ENCODE measurements around the gene SCN5A. TPM values are rescaled to one million over a fixed set of nuclear protein-coding genes. Genes with fewer than 3 reads are reported as not detected.

The SCN5A gene
- total RNA-seq, 2 experiments from 2014 or later: not detected

DNA sequence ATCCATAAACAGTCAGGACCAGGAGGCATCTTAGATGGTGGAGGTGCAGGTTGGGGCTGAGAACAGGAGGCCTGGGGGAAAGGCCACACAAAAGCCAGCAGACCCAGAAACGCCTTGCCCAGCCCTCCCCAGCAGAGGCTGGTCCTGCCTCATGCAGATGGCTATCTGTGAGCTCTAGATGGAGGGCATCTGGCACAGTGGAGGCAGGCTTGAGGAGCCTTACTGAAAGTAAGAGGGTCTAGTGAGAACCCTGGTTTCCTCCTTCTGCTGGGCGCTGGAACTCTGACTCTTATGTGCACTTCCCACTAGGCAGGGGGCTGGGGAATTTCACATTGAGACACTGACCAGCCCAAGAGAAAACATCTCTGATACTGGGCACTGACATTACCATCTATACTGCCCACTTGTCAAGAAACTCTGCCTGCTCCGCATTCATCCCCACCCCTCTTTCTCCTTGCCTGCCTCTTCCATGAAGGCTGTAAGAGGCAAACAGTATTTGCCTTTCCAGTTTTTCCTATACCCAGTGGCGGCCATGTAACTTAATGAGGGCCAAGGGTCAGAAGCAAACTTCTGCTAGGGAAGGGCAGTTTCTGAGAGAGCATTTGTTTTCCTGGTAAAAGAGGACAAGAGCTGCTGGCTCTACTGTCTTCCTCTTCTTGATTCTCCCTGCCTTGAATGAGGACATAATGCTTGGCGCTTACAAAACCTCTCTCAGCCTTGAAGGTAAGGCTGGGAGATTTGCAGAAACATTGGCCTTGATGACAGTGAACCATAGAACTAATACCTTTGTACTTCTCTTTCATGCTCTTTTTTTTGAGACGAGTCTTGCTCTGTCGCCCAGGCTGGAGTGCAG lies 4.4 kb upstream of the SCN5A start:
- no peak for DNase-seq
- no peaks in the 10 kb centered on the region for H3K9me3 Mint-ChIP-seq
- POLR2A ChIA-PET: no interaction called here
- no peak overlapping the region for H3K27ac Mint-ChIP-seq
- H3K27me3 Mint-ChIP-seq: peaks cover 28% of the 10 kb centered on the region
- no peaks in the 10 kb centered on the region for H3K36me3 Mint-ChIP-seq (ENCODE audit: low read depth)
- CTCF ChIA-PET: interaction anchor here (1.4 kb wide), 1 partner anchor 132 kb away, joined by 5 read pairs; no protein-coding TSS in a partner anchor
- peaks cover 2% of the 10 kb centered on the region for H3K4me1 Mint-ChIP-seq
- H3K4me3 Mint-ChIP-seq: no peak overlapping the region

DNA sequence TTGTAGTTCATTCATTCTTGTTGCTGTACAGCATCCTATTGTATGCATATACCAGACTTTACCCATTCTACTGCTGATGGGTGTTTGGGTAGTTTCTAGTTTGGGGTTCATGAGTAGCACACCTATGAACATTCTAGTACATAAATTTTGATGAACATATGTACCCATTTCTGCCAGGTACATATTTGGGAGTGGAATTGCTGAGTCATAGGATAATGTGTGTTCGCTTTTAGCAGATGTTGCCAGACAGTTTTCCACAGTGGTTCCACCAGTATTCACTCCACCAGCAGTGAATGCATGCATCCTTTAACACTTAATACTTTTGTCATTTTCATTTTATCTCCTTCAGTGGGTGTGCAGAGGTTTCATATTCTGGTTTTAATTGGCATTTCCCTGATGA lies 3.4 kb upstream of the SCN5A start:
- H3K36me3 Mint-ChIP-seq (ENCODE audit: low read depth): no peaks in the 10 kb centered on the region
- H3K9me3 Mint-ChIP-seq: no peaks in the 10 kb centered on the region

DNA sequence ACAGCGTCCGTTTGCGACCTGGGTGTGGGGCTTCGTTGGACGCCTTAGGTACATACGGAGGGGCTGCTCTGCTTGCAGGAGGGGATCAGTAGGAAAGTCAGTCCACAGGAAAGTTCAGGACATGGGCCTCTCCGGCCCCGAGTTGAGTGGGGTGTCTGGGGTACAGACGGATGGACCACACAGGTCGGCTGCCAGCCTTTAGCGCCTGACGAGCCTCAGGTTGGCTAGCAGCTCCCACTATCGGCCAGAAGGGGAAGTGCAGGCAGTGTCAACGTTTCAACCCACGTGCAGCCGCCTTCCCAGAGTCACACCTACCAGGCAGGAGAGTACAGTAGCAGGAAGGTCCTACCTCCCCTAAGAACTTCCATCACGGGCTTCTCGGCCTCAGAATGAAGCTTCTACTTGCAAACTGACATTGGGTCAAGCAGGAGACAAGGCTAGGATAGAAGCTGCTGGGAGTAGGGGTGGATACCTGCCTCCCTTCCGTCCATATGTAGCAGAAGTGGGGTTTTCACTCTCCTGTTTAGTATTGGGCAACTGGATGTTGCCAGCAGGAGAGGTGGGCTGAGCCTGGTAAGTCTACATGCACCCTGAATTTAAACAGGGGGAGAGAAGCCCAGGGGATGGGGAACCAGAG lies 1.8 kb upstream of the SCN5A start:
- H3K36me3 Mint-ChIP-seq (ENCODE audit: low read depth): no peaks in the 10 kb centered on the region
- DNase-seq: peak; percentile 78
- H3K27me3 Mint-ChIP-seq: peaks cover 14% of the 10 kb centered on the region
- peaks cover 6% of the 10 kb centered on the region for H3K4me1 Mint-ChIP-seq
- ChIA-PET CTCF (interaction anchor here (0.6 to 2.6 kb wide), 9 partner anchors 11 to 158 kb away, joined by 3 to 15 read pairs (median 3); partner anchors contain the start of gene EXOG), POLR2A (no interaction called here)
- no peak overlapping the region for H3K4me3 Mint-ChIP-seq
- H3K27ac Mint-ChIP-seq: peak overlapping the region; percentile 36
- H3K9me3 Mint-ChIP-seq: no peaks in the 10 kb centered on the region

More for the DNA sequence above, 3.4 kb upstream of the SCN5A start:
- Mint-ChIP-seq H3K4me3 (no peak overlapping the region), H3K4me1 (peaks cover 6% of the 10 kb centered on the region), H3K27ac (no peak overlapping the region), H3K27me3 (peaks cover 28% of the 10 kb centered on the region)
- CTCF ChIA-PET: interaction anchor here (1.2 to 2.6 kb wide), 3 partner anchors 9 to 132 kb away, joined by 3 to 15 read pairs (median 5); no protein-coding TSS in a partner anchor
- POLR2A ChIA-PET: no interaction called here
- DNase-seq: no peak

DNA sequence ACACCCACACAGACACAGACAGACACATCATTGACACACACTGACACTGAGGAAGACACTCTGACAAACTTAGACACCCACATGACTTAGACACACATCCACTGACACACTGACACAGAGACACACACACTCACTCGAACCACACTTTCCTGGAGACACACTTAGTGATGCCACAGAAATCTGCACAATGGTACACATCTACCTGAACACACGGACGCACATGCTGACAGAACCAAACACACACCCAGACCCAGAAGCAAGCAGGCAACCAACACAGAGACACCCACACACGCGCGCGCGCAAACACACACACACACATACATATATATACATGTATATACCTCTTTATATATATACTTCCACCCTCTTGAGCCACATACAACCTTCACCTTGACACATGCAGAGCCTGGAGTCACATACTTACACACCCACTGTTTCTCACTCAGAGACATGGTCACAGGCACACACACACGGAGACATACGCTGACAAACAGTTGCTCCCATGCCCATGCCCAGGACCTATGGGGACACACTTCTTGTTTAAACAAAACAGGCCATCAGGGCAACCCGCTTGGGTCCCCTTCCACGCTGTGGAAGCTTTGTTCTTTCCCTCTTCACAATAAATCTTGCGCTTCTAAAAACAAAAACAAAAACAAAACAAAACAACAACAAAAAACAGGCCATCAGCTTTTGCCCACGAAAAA lies 913 bp upstream of the SCN5A start:
- no peak for DNase-seq
- H3K9me3 Mint-ChIP-seq: no peaks in the 10 kb centered on the region
- H3K4me3 Mint-ChIP-seq: no peak overlapping the region
- peaks cover 4% of the 10 kb centered on the region for H3K4me1 Mint-ChIP-seq
- CTCF ChIA-PET: interaction anchor here (0.6 to 2.6 kb wide), 8 partner anchors 12 to 157 kb away, joined by 3 to 15 read pairs (median 3); partner anchors contain the start of gene EXOG
- H3K27ac Mint-ChIP-seq: no peak overlapping the region
- POLR2A ChIA-PET: no interaction called here
- no peaks in the 10 kb centered on the region for H3K36me3 Mint-ChIP-seq (ENCODE audit: low read depth)
- peaks cover 14% of the 10 kb centered on the region for H3K27me3 Mint-ChIP-seq

DNA sequence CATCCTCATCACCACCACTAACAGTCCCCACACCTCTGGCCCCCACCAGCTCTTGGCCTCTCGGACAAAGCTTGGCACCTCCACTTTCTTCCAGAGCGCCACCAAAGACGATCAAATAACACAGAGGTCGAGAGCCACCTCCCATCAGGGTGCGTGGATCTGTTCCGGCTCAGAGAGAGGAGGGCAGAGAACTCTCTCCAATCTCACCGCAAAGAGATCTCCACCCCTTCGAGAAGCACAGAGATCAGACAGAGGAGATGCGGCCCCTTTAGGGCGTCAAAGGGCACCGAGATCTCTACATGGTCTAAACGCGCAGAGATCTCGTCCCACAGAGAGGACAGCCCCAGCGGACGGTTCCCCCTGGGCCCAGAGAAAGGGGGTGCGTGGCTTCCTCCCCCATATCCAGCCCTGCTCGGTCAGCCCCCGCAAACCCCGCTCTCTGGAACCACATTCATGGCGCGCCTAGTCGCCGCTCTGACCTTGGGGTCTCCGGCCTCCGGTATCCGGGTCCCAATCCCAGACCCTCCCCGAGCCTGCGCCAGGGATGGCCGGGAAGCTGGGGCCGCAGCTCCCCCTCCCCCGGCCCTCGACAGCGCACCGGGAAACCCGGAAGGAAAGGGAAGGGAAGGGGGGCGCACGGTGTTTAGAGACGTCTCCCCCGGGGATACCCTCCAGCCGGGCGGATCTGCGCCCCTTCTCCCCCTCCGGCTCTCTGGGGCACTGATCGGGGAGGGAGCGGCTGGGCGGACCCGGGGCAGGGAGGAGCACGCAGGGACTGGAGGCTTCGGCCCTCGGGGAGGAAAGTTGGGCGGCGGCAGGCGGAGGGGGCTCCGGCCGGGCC lies 608 bp downstream of the SCN5A start:
- POLR2A ChIA-PET: no interaction called here
- peaks cover 4% of the 10 kb centered on the region for H3K4me1 Mint-ChIP-seq
- CTCF ChIA-PET: no interaction called here
- H3K9me3 Mint-ChIP-seq: no peaks in the 10 kb centered on the region
- H3K36me3 Mint-ChIP-seq (ENCODE audit: low read depth): no peaks in the 10 kb centered on the region
- no peak overlapping the region for H3K27ac Mint-ChIP-seq
- H3K4me3 Mint-ChIP-seq: peak overlapping the region; percentile 63
- no peak for DNase-seq
- peaks cover 18% of the 10 kb centered on the region for H3K27me3 Mint-ChIP-seq

DNA sequence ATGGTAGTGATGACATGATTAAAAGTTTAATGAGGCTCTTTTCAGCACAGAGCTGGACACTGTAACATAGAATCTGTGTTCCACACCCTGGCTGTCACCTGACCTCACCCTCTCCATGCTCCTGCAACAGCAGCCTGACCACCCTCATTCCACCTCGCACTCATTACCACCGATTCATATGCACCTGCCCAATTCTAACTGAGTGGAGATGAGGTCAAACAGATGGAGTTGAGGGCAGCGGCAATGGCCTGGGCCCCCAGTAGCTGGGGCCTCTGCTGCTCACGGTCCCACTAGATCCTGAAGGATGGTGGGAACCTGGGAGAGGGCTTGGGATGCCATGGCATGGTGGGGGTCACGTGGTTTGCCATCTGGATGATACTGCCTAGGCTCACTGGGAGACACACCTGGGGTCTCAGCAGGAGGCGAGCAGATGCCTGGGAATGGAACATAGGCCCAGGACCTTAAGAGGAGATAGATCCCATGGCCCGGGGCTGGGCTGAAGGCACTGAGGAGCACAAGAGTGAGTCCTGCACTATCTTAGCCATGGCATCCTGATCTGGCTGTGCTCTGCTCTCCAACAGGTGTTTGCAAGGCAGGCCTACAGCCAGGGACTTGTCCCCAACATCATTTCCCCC lies 1.3 kb downstream of the SCN5A start:
- Mint-ChIP-seq H3K4me1 (peaks cover 4% of the 10 kb centered on the region), H3K9me3 (no peaks in the 10 kb centered on the region), H3K27ac (no peak overlapping the region), H3K27me3 (peaks cover 13% of the 10 kb centered on the region), H3K36me3 (ENCODE audit: low read depth) (no peaks in the 10 kb centered on the region), H3K4me3 (peak overlapping the region; percentile 63)
- DNase-seq: no peak
- POLR2A ChIA-PET: no interaction called here
- CTCF ChIA-PET: no interaction called here

DNA sequence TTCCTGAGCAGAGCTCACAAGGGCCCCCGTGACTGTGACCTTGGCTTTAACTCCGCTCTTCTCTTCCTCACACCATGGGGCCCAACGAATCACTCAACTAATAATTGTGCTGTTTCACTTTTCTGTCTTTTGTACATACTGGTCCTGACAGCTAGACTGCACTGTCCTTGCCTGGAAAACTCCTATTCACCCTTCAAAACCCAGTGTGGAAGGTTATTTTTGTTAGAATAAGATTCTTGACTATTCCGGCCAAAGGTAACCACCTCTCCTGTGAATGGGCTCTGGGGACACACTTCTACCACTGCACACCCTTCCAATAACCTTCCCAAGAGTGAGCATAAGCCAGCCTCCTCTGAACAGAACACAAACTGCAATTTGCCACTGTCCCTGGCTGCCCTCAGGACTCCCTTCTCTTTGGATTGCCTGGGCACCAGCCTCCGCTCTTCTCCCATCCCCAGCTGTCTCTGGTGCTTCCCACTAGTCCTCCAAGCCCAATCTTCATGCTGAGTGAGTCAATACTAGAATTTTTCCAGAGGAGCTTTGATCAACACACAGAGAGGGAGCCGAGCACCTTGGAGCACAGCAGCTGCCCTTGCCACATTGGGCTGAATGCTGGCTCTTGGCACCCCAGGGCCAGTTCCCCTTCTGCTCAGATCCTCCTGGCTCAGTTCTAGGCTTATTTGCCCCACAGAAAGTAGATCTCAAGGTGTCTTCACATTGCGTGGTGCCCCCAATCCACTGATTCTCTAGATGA lies 2.1 kb downstream of the SCN5A start:
- H3K36me3 Mint-ChIP-seq (ENCODE audit: low read depth): no peaks in the 10 kb centered on the region
- ChIA-PET CTCF (interaction anchor here (1.2 kb wide), 2 partner anchors 8 to 137 kb away, joined by 3 to 6 read pairs; no protein-coding TSS in a partner anchor), POLR2A (no interaction called here)
- no peaks in the 10 kb centered on the region for H3K9me3 Mint-ChIP-seq
- peaks cover 6% of the 10 kb centered on the region for H3K27me3 Mint-ChIP-seq
- no peak overlapping the region for H3K27ac Mint-ChIP-seq
- H3K4me3 Mint-ChIP-seq: no peak overlapping the region
- DNase-seq: no peak
- peaks cover 4% of the 10 kb centered on the region for H3K4me1 Mint-ChIP-seq

DNA sequence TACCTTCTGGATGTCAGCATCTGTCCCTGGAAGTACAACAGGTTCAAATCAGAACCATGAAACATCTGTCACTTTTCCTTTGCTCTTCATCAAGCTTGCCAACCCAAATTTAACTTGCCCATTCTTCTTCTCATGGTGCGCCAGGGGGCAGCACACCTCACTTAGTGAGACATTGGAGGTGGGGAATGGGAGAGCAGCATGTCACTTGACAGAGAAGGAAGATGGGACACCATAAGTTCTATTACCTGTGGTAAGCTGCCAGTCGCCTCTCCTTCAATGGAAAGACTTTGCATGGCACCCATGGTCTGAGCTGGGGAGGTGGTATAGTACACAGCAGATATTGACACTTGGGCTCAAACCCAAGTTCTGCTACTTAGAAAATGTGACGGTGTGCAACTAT lies 2.9 kb downstream of the SCN5A start:
- peaks cover 3% of the 10 kb centered on the region for H3K27me3 Mint-ChIP-seq
- peak; percentile 19 for DNase-seq
- H3K27ac Mint-ChIP-seq: no peak overlapping the region
- no peaks in the 10 kb centered on the region for H3K36me3 Mint-ChIP-seq (ENCODE audit: low read depth)
- H3K9me3 Mint-ChIP-seq: no peaks in the 10 kb centered on the region
- no peak overlapping the region for H3K4me3 Mint-ChIP-seq
- H3K4me1 Mint-ChIP-seq: peaks cover 4% of the 10 kb centered on the region
- ChIA-PET CTCF (interaction anchor here (1.2 kb wide), 2 partner anchors 9 to 137 kb away, joined by 3 to 6 read pairs; no protein-coding TSS in a partner anchor), POLR2A (no interaction called here)

DNA sequence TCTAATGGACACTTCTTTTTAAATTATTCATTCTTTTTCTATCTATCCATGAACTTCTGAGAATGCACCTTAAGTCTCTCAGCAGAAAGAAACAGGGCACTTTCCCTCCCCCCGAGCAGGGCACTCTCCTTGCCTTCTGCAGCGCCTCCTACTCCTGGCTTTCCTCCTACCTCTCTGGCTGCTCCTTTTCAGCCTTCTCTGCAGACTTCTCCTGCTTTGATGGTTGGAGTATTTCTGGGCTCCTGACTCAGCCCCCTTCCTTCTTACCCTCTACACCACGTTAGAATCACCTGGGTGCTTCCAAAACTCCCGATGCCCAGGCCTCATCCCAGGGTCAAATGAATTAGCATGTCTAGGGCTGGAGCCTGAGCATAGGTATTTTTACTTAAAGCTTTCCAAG lies 3.4 kb downstream of the SCN5A start:
- Mint-ChIP-seq H3K27me3 (peaks cover 3% of the 10 kb centered on the region), H3K9me3 (no peaks in the 10 kb centered on the region), H3K4me3 (no peak overlapping the region), H3K36me3 (ENCODE audit: low read depth) (no peaks in the 10 kb centered on the region), H3K27ac (no peak overlapping the region), H3K4me1 (peaks cover 4% of the 10 kb centered on the region)
- ChIA-PET CTCF (interaction anchor here (1.2 kb wide), 2 partner anchors 10 to 136 kb away, joined by 3 to 6 read pairs; no protein-coding TSS in a partner anchor), POLR2A (no interaction called here)
- no peak for DNase-seq

DNA sequence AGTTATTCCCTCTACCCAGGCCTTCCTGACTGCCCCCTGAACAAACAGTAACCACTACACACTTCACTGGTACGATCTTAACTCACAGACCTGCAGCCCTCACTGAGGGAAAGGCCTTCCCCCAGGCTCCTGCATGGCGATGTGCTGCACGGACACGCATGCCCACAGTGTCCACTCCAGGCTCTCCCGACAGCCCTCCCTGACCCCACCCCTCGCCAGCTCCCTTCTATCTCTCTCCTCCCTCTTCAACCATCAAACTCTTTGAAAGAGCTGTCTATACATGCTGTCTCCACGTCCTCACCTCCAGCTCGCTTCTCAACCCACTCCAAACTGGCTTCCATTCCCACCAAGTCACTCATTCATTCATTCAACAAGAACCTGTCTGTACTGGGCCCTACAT lies 3.9 kb downstream of the SCN5A start:
- no peak for DNase-seq

DNA sequence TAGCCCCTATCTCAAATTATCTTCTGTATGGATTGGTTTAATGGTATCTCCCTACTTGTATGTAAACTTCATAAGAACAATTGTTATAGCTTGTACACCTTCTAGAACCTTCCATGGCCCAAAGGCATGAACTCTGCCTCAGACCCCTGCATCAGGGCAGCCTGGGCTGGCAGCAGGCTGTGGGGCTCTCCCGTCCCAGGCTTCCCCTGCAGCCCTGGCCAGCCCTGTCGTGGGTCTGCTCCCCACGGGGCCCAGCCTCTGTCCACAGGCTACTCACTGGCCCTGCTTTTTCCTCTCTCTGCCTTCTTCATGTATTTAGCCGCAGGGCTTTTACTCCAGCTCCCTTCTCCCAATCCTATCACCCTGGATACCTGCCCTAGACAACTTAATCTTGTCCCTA lies 4.4 kb downstream of the SCN5A start:
- Mint-ChIP-seq H3K9me3 (no peaks in the 10 kb centered on the region), H3K4me1 (peaks cover 4% of the 10 kb centered on the region), H3K4me3 (no peak overlapping the region), H3K27ac (no peak overlapping the region), H3K36me3 (ENCODE audit: low read depth) (no peaks in the 10 kb centered on the region), H3K27me3 (peaks cover 3% of the 10 kb centered on the region)
- POLR2A ChIA-PET: no interaction called here
- CTCF ChIA-PET: no interaction called here
- no peak for DNase-seq

More for the DNA sequence above, 3.9 kb downstream of the SCN5A start:
- peaks cover 4% of the 10 kb centered on the region for H3K4me1 Mint-ChIP-seq
- ChIA-PET CTCF (no interaction called here), POLR2A (no interaction called here)
- H3K27ac Mint-ChIP-seq: no peak overlapping the region
- H3K4me3 Mint-ChIP-seq: no peak overlapping the region
- H3K36me3 Mint-ChIP-seq (ENCODE audit: low read depth): no peaks in the 10 kb centered on the region
- peaks cover 3% of the 10 kb centered on the region for H3K27me3 Mint-ChIP-seq
- no peaks in the 10 kb centered on the region for H3K9me3 Mint-ChIP-seq
